Coronary artery (tissue), 2 donors: ENCODE measurements around the gene PRSS33.

Source experiments
- DNase-seq: peaks from one replicate; pipeline ENCODE4 v3.0.0-alpha.2; 2017; ENCODE audit warnings: low spot score
- H3K27ac ChIP-seq, 2 donors: fragments of 200-600 bp; sonication (generic); one replicate each; pipeline ENCODE4 v1.5.1; 2016 to 2019
- H3K4me3 ChIP-seq: fragments of 200-600 bp; sonication (generic); 2 replicates; pipeline ENCODE4 v1.5.1; 2016; ENCODE audit warnings: mild to moderate bottlenecking, moderate library complexity
- CTCF ChIP-seq: fragments of 200-600 bp; sonication (generic); IDR thresholded peaks from one replicate; pipeline ENCODE4 v1.5.1; 2019; ENCODE audit warnings: antibody characterized with exemption

Gene PRSS33

GRCh38 chr16:2745116-2745890 lies 42.1 kb downstream of the PRSS33 start:
- Histone ChIP-seq H3K4me3 (no peak overlapping the region), H3K27ac (no peak overlapping the region)
- no peak for DNase-seq
- TF ChIP-seq CTCF = no peak

DNA sequence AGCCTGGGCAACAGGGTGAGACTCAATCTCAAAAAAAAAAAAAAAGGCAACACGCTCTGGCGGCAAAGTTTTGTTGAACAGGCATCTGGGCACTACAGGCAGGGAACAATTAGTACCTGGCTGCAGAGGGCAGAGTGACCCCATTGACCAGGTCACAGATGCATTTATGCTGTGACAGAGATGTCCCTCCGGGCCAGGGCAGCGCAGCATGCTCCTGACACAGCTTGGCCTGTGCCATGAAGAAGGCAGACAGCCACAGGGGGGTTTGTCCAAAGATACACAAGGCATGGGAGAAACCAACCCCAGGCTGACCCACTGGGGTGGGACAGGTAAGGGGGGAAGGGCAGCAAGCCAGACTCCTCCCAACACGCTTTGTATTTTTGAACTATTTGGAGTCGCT lies 42.6 kb downstream of the PRSS33 start:
- no peak overlapping the region for H3K27ac ChIP-seq
- no peak for TF ChIP-seq CTCF
- DNase-seq = no peak

DNA sequence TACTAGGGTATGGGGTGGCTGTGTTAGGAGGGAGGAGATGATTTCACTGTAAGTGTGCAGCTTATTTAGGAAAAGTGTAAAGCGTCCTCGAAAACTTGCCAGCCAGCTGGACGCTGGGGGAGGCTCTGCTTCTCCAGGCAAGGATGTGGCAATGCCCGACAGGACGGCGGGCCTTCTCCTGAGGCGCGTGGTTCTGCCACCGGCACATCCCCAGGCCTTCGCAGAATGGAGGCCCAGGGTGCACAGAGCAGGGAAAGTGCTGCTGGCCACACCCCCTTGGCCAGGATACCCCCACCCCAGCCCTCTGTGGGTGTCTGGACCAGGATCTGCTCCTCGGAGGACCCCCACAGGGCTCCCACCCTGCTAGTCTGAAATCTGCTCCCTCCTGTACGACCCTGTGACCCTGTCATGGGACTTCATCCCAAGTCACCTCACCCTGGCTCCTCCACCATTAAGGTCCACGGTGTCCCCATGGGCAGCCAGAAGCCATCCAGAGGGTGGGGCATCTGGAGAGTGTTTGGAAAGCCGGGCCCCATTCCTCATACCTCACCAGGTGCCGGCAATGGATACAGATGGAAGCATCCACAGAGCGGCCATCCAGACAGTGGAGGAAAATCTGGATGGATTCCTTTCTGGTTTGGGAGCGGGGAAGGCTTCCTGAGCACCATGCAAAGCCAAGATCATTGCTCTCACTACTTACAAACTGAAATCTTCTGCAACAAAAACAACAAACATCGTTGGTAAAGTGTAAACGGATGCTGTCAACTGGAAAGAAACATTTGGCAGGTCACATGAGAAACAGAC lies 44.2 kb downstream of the PRSS33 start:
- Histone ChIP-seq H3K4me3 (no peak overlapping the region), H3K27ac (no peak overlapping the region)
- no peak for DNase-seq
- no peak for TF ChIP-seq CTCF

More for the DNA sequence above, 42.6 kb downstream of the PRSS33 start:
- no peak overlapping the region for H3K4me3 ChIP-seq

- TF ChIP-seq CTCF = no peak
- Histone ChIP-seq H3K27ac (no peak overlapping the region), H3K4me3 (no peak overlapping the region)
- DNase-seq = no peak
These were observed 44.9 kb downstream of the PRSS33 start for GRCh38 chr16:2742323-2743006.

DNA sequence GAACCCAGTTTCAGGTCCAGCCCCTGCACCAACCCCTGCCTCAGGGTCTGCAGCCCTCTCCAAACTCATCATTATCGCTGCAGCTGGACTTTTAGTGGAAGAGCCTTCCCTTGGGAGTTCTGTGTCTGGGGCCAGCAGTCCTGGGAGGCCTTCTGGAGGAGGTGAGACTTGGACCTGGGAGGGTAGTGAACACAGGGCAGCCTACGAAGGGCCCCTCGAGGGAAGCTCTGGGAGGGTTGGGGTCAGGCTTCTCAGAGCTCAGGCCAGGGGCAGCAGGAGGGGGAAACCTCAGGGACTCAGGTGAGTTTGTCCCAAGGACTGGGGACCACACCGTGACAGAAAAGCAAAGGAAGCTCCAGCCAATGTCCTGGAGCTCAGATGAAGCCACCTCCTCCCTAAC lies 46.2 kb downstream of the PRSS33 start:
- Histone ChIP-seq H3K4me3 (no peak overlapping the region), H3K27ac (no peak overlapping the region)
- TF ChIP-seq CTCF = no peak
- DNase-seq = no peak

- Histone ChIP-seq H3K4me3 (no peak overlapping the region), H3K27ac (no peak overlapping the region)
- no peak for DNase-seq
- no peak for TF ChIP-seq CTCF
These were observed 46.9 kb downstream of the PRSS33 start for GRCh38 chr16:2740476-2740875.
